MM.1S (cell line): ENCODE measurements around the gene ATP7A.
"Not testable (repeated sequence)": the region's sequence is repeated elsewhere in the genome, so short reads cannot be mapped to it uniquely, and the experiment has no call there.

Experiments
- DNase-seq: peaks from one replicate; pipeline ENCODE4 v3.0.0-alpha.2; 2015
- H2AFZ ChIP-seq: fragments of 300-600 bp; sonication (generic); 2 replicates; pipeline ENCODE4 v1.6.0; 2016; ENCODE audit warnings: antibody characterized with exemption, low read length
- H3F3A ChIP-seq: fragments of 300-600 bp; sonication (generic); 2 replicates; pipeline ENCODE4 v1.6.1; 2016; ENCODE audit warnings: mild to moderate bottlenecking, antibody characterized with exemption, low read length, moderate library complexity, mixed read lengths; ENCODE audit not compliant: insufficient read depth
- H3K27ac ChIP-seq: fragments of 300-600 bp; sonication (generic); 2 replicates; pipeline ENCODE4 v1.5.1; 2016; ENCODE audit warnings: mild to moderate bottlenecking, low read length
- H3K27me3 ChIP-seq: fragments of 300-600 bp; sonication (generic); replicated peaks from 2 replicates; pipeline ENCODE4 v1.6.0; 2016; ENCODE audit warnings: low read length; ENCODE audit not compliant: insufficient read depth
- H3K36me3 ChIP-seq: fragments of 300-600 bp; sonication (generic); replicated peaks from 2 replicates; pipeline ENCODE4 v1.6.1; 2016; ENCODE audit warnings: mild to moderate bottlenecking, low read length, mixed read lengths; ENCODE audit not compliant: insufficient read depth
- H3K4me1 ChIP-seq: fragments of 300-600 bp; sonication (generic); 2 replicates; pipeline ENCODE4 v1.6.1; 2016; ENCODE audit warnings: low read length, mixed read lengths
- H3K4me2 ChIP-seq: fragments of 300-600 bp; sonication (generic); 2 replicates; pipeline ENCODE4 v1.6.0; 2016; ENCODE audit warnings: low read depth, low read length
- H3K4me3 ChIP-seq: fragments of 300-600 bp; sonication (generic); 2 replicates; pipeline ENCODE4 v1.5.1; 2016; ENCODE audit warnings: low read length, mixed read lengths
- H3K79me2 ChIP-seq: fragments of 300-600 bp; sonication (generic); 2 replicates; pipeline ENCODE4 v1.6.1; 2016; ENCODE audit warnings: mixed run types, low read length, mixed read lengths
- H3K9ac ChIP-seq: fragments of 300-600 bp; sonication (generic); 2 replicates; pipeline ENCODE4 v1.6.1; 2016; ENCODE audit warnings: low read length, mixed read lengths
- H3K9me2 ChIP-seq: fragments of 300-600 bp; sonication (generic); replicated peaks from 2 replicates; pipeline ENCODE4 v1.6.1; 2016; ENCODE audit warnings: mild to moderate bottlenecking, low read length, mixed read lengths; ENCODE audit not compliant: insufficient read depth
- H3K9me3 ChIP-seq: fragments of 300-600 bp; sonication (generic); replicated peaks from 2 replicates; pipeline ENCODE4 v1.6.1; 2016; ENCODE audit warnings: mild to moderate bottlenecking, low read length, mixed read lengths; ENCODE audit not compliant: insufficient read depth
- H4K20me1 ChIP-seq: fragments of 300-600 bp; sonication (generic); 2 replicates; pipeline ENCODE4 v1.6.1; 2016; ENCODE audit warnings: mild to moderate bottlenecking, low read length, moderate library complexity, mixed read lengths; ENCODE audit not compliant: insufficient read depth
- CTCF ChIP-seq: fragments of 300-600 bp; sonication (generic); IDR thresholded peaks from 2 replicates; pipeline ENCODE4 v1.5.1; 2016; ENCODE audit warnings: antibody characterized with exemption, low read length, mixed read lengths
- EZH2 ChIP-seq: fragments of 300-600 bp; sonication (generic); optimal IDR thresholded peaks from 2 replicates; pipeline ENCODE3; 2017; ENCODE audit warnings: low read depth, mild to moderate bottlenecking, antibody characterized with exemption, low read length, mixed read lengths
- EZH2phosphoT487 ChIP-seq: fragments of 300-600 bp; sonication (generic); IDR thresholded peaks from 2 replicates; pipeline ENCODE4 v1.6.1; 2018; ENCODE audit warnings: antibody characterized with exemption, low read length

The ATP7A gene

GRCh38 chrX:77936299-77936698 lies 25.8 kb downstream of the ATP7A start:
- no peak overlapping the region for H3K9ac ChIP-seq
- H3F3A ChIP-seq = no peaks in the 10 kb centered on the region
- H3K36me3 ChIP-seq = no peaks in the 10 kb centered on the region
- H3K4me3 ChIP-seq = no peak overlapping the region
- H3K27ac ChIP-seq = no peak overlapping the region
- H3K4me1 ChIP-seq = no peaks in the 10 kb centered on the region
- peaks cover 21% of the 10 kb centered on the region for H3K79me2 ChIP-seq
- no peak overlapping the region for H2AFZ ChIP-seq
- H3K4me2 ChIP-seq = no peak overlapping the region
- no peaks in the 10 kb centered on the region for H3K27me3 ChIP-seq
- no peaks in the 10 kb centered on the region for H3K9me2 ChIP-seq
- TF ChIP-seq EZH2 (no peak), CTCF (no peak)
- H3K9me3 ChIP-seq = no peaks in the 10 kb centered on the region
- no peak for DNase-seq
- no peaks in the 10 kb centered on the region for H4K20me1 ChIP-seq

DNA sequence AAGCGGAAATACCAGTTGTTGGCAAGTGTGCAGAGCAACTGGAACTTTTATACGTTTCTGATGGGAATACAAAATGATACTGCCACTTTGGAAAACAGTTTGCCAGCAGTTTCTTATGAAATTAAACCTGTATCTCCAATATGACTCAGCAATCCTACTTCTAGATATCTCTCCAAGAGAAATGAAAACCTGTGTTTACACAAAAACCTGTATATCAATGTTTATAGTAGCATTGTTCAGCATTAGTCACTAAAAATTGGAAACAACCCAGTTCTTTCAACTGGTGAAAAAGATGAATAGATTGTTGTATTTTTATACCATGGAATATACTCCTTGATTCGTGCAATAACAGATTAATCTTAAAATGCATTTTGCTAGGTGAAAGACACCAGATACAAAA lies 26.8 kb downstream of the ATP7A start:
- no peaks in the 10 kb centered on the region for H3K9me2 ChIP-seq
- H3K27ac ChIP-seq = no peak overlapping the region
- no peaks in the 10 kb centered on the region for H3K4me1 ChIP-seq
- DNase-seq = no peak
- no peaks in the 10 kb centered on the region for H3K27me3 ChIP-seq
- H2AFZ ChIP-seq = no peak overlapping the region
- H3K9ac ChIP-seq = no peak overlapping the region
- H3F3A ChIP-seq = no peaks in the 10 kb centered on the region
- TF ChIP-seq EZH2 = no peak
- TF ChIP-seq CTCF = no peak
- no peak for TF ChIP-seq EZH2phosphoT487
- H3K79me2 ChIP-seq = peaks cover 21% of the 10 kb centered on the region
- no peaks in the 10 kb centered on the region for H3K36me3 ChIP-seq
- no peaks in the 10 kb centered on the region for H3K9me3 ChIP-seq
- H3K4me3 ChIP-seq = no peak overlapping the region
- H4K20me1 ChIP-seq = no peaks in the 10 kb centered on the region
- H3K4me2 ChIP-seq = no peak overlapping the region

DNA sequence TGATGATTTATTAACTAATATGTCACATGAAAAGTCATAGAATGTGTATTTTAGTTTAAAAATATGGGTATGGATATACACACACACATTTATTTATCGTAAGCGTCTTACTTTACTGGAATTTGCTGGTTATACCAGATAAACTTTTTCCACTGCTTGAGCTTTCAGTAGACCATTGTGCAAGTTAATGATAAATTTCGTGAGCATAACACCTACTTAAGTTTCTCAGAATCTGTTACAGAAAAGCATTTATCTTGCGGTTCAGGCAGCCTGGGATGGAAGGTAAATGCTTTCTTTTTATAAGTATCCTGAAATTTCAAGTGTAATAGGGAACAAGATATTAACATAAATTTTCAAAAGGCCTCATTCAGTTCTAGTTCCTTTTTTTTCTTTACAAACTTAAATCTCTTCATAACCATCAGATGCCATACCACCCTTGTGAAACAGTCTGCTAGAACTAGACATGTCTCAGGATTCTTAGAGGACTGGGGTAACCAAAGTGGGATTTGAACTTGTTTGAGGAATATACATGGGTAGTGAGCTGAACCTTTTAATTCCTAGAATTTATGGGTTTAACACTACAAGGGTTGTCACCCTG lies 27.7 kb downstream of the ATP7A start:
- no peak for DNase-seq
- H3K4me2 ChIP-seq = no peak overlapping the region
- no peak overlapping the region for H3K4me3 ChIP-seq
- H3F3A ChIP-seq = no peaks in the 10 kb centered on the region
- no peaks in the 10 kb centered on the region for H3K36me3 ChIP-seq
- no peak overlapping the region for H3K27ac ChIP-seq
- peaks cover 21% of the 10 kb centered on the region for H3K79me2 ChIP-seq
- no peak for TF ChIP-seq EZH2
- TF ChIP-seq CTCF = no peak
- TF ChIP-seq EZH2phosphoT487 = no peak
- no peaks in the 10 kb centered on the region for H3K9me3 ChIP-seq
- no peaks in the 10 kb centered on the region for H3K27me3 ChIP-seq
- H3K4me1 ChIP-seq = 0 out of 2 replicates have a peak, but pooled peaks cover under 1% of the 10 kb centered on the region
- no peaks in the 10 kb centered on the region for H4K20me1 ChIP-seq
- H3K9me2 ChIP-seq = no peaks in the 10 kb centered on the region
- H3K9ac ChIP-seq = no peak overlapping the region
- H2AFZ ChIP-seq = no peak overlapping the region

- not testable (repeated sequence) for H3K9ac ChIP-seq, H3K4me1 ChIP-seq, H2AFZ ChIP-seq, H4K20me1 ChIP-seq, H3K27ac ChIP-seq, H3K4me2 ChIP-seq, H3K27me3 ChIP-seq, H3K9me2 ChIP-seq, H3F3A ChIP-seq, H3K9me3 ChIP-seq, DNase-seq, H3K4me3 ChIP-seq, H3K36me3 ChIP-seq
- H3K79me2 ChIP-seq = peaks cover 11% of the 10 kb centered on the region; the same call in 1 of the 2 replicates
These were observed 34.5 kb downstream of the ATP7A start for GRCh38 chrX:77945031-77945430.
